Ishikawa (cell line): ENCODE data around the gene KIF3C.

ENCODE experiments used
- CEBPB ChIP-seq: IDR thresholded peaks from 2 replicates; pipeline ENCODE4 v1.6.1; 2012
- CREB1 ChIP-seq: IDR thresholded peaks from 2 replicates; pipeline ENCODE4 v1.6.1; 2012; ENCODE audit warnings: low read depth
- EGR1 ChIP-seq: IDR thresholded peaks from 2 replicates; pipeline ENCODE4 v1.6.1; 2012
- EP300 ChIP-seq: IDR thresholded peaks from 2 replicates; pipeline ENCODE4 v1.6.1; 2012; ENCODE audit warnings: borderline replicate concordance
- FOXM1 ChIP-seq: IDR thresholded peaks from 2 replicates; pipeline ENCODE4 v1.6.1; 2012; ENCODE audit warnings: low read depth, borderline replicate concordance
- MAX ChIP-seq: IDR thresholded peaks from 2 replicates; pipeline ENCODE4 v1.6.1; 2012
- NFIC ChIP-seq: IDR thresholded peaks from 2 replicates; pipeline ENCODE4 v1.6.1; 2012
- RAD21 ChIP-seq: IDR thresholded peaks from 2 replicates; pipeline ENCODE4 v1.6.1; 2012; ENCODE audit warnings: low read depth
- REST ChIP-seq: IDR thresholded peaks from 2 replicates; pipeline ENCODE4 v1.6.1; 2012; ENCODE audit warnings: low read depth, mild to moderate bottlenecking
- TAF1 ChIP-seq: IDR thresholded peaks from 2 replicates; pipeline ENCODE4 v1.6.1; 2012; ENCODE audit warnings: low read depth, mild to moderate bottlenecking
- TCF12 ChIP-seq: IDR thresholded peaks from 2 replicates; pipeline ENCODE4 v1.6.1; 2012; ENCODE audit warnings: low read depth
- TEAD4 ChIP-seq: IDR thresholded peaks from 2 replicates; pipeline ENCODE4 v1.6.1; 2012
- YY1 ChIP-seq: IDR thresholded peaks from 2 replicates; pipeline ENCODE4 v1.6.1; 2012; ENCODE audit warnings: low read depth

GRCh38 chr2:25982273-25982967 is at the start of gene KIF3C:
- no peak for TF ChIP-seq NFIC
- TF ChIP-seq TAF1 = peak; percentile 46; the same call in 1 of the 2 replicates
- TF ChIP-seq YY1 = peak; percentile 49; the same call in 1 of the 2 replicates
- TF ChIP-seq EP300 = no peak
- TF ChIP-seq FOXM1 = no peak
- TF ChIP-seq RAD21 = no peak
- TF ChIP-seq MAX = 0 out of 2 replicates have a peak, but pooled peaks have one; percentile 20
- no peak for TF ChIP-seq REST
- no peak for TF ChIP-seq CREB1
- TF ChIP-seq EGR1 = no peak
- no peak for TF ChIP-seq CEBPB
- no peak for TF ChIP-seq TEAD4
- TF ChIP-seq TCF12 = no peak
